ENCODE data around the gene EYS.

GRCh38 chr6:63744810-63745209 lies 1962.2 kb downstream of the EYS start:
- TF ChIP-seq, protein P1, sequence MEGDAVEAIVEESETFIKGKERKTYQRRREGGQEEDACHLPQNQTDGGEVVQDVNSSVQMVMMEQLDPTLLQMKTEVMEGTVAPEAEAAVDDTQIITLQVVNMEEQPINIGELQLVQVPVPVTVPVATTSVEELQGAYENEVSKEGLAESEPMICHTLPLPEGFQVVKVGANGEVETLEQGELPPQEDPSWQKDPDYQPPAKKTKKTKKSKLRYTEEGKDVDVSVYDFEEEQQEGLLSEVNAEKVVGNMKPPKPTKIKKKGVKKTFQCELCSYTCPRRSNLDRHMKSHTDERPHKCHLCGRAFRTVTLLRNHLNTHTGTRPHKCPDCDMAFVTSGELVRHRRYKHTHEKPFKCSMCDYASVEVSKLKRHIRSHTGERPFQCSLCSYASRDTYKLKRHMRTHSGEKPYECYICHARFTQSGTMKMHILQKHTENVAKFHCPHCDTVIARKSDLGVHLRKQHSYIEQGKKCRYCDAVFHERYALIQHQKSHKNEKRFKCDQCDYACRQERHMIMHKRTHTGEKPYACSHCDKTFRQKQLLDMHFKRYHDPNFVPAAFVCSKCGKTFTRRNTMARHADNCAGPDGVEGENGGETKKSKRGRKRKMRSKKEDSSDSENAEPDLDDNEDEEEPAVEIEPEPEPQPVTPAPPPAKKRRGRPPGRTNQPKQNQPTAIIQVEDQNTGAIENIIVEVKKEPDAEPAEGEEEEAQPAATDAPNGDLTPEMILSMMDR (conservative IDR thresholded peaks at IDR 0.05) = no peak
- no peak for TF ChIP-seq ZFX (IDR thresholded peaks at IDR 0.05)

All from C4-2B (cell line).